NB4 (cell line): ENCODE data around the gene C22orf39.

Experiments used
- CTCF ChIP-seq: IDR thresholded peaks from one replicate; pipeline ENCODE4 v1.5.1; 2012; ENCODE audit warnings: low read depth, low read length
- POLR2A ChIP-seq: IDR thresholded peaks from 2 replicates; pipeline ENCODE4 v1.6.1; 2011; ENCODE audit warnings: mild to moderate bottlenecking; ENCODE audit not compliant: insufficient read length; ENCODE audit errors: extremely low read depth

GRCh38 chr22:19454156-19454555 is 6.6 kb upstream of the C22orf39 start:
- TF ChIP-seq POLR2A (no peak), CTCF (no peak)
